Activated CD4-positive, alpha-beta T cell treated with anti-CD3 and anti-CD28 coated beads for 24 hours (primary cell): ENCODE measurements around the gene C3orf52.

Source experiments
- DNase-seq, 2 donors: peaks; one replicate each; pipeline ENCODE4 v3.0.0-alpha.2; 2020; ENCODE audit warnings: low read depth in 2 of 2

Gene C3orf52

DNA sequence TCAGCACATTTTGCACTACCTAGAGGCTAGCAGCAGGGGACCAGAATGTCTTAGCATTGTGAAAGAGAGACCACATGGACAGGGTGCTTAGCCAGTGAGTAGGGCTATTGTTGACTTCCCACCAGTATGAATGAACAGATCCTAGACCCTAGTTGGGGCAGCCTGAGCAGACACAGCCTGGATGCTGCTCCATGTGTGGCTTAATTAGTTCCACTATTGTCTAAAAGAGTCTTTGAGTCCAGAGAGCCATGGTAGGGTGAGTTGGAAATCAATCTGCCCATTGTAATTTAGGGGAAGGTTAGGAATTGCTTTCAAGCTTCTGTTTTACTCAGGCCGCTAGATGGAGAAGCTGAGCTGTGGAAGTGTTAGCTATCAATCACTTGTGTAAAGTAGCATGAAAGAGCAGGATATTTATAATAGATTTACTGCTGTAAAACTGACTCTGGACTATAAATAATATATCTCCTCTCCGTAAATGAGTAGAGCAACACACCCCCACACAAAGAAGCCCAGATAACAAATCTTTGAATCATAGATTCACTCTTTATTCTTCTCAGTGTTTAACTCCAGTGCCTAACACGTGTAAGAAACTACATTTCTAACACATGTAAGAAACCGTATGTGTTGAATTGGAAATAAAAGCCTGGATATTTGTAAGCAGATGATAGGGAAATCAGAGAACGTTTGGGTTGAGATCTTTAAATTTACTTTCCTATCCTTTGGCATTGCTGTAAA lies 50.9 kb downstream of the C3orf52 start:
- no peak for DNase-seq

DNA sequence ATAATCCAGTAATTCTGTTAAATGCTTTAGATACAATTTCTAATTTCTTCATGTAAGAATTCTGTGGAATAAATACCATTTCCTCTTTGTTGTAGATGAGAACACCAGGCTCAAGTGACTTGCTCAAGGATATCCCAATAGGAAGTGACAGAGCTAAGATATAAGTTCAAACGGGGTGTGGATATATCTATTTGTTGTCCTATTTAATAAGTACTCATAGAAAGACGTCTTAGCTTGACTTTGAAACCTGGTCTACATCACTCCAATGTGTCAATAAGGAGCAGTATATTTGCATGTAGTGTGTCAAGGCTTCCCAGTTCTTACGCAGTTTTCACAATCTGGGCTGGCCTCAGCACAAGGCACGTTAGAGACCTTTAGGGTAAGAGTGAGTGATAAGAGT lies 51.6 kb downstream of the C3orf52 start:
- DNase-seq: no peak

- no peak for DNase-seq
Measured at GRCh38 chr3:112138219-112138969, 52.2 kb downstream of the C3orf52 start.

- DNase-seq: no peak
Measured at GRCh38 chr3:112140584-112140983, 54.4 kb downstream of the C3orf52 start.

DNA sequence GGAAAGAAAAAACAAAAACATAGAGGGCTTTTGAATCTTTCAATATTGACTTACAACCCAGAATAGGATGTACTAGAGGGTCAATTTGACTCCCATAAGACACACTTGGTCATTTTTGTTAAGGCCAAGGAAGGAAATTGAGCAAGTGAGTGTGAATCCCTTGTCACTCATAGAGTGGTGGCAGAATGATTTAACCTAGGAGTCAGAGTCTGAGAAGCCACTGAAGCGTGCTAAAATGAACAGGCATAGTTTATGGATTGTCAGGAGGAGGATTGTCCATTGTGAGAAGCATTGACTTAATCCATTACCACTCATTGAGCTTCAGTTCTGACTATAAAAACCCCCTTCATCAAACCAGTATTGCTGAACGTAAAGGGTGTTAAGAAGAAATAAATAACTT lies 55.1 kb downstream of the C3orf52 start:
- no peak for DNase-seq

DNA sequence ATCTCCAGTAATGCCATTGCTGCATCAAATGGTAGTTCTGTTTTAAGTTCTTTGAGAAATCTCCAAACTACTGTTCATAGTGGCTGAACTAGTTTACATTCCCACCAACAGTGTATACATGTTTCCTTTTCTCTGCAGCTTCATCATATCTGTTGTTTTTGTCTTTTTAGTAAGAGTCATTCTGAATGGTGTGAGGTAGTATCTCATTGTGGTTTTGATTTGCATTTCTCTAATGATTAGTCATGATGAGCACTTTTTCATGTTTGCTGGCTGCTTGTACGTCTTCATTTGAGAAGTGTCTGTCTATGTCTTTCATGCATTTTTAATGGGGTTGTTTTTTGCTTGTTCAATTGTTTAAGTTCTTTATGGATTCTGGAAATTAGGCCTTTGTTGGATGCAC lies 57.1 kb downstream of the C3orf52 start:
- DNase-seq: no peak

DNA sequence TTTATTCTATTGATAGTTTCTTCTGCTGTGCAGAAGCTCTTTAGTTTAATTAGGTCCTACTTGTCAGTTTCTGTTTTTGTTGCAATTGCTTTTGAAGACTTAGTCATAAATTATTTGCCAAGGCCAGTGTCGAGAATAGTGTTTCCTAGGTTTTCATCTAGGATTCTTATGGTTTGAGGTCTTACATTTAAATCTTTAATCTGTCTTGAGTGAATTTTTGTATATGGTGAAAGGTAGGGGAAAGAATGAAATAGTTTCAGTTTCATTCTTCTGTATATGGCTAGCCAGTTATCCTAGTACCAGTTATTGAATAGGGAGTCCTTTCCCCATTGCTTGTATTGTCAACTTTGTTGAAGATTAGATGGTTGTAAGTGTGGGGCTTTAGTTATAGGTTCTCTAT lies 57.5 kb downstream of the C3orf52 start:
- no peak for DNase-seq

DNA sequence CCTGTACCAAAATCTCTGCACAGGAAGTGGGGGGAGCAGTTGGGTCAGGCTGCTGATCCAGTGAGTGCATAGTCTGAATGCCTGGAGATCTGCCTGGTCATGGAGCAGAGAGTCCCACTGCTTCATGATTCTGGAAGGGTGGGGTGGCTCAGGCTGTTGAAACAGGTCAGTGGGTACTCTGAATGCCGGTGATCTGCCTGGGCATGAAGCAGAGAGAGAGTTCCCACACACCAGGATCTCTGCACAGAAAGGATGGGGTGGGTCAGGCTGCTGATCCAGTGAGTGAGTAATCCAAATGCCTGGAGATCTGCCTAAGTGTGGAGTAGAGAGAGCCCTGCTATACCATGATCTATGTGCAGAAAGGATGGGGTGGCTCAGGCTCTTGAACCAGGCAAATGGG lies 62.9 kb downstream of the C3orf52 start:
- no peak for DNase-seq

DNA sequence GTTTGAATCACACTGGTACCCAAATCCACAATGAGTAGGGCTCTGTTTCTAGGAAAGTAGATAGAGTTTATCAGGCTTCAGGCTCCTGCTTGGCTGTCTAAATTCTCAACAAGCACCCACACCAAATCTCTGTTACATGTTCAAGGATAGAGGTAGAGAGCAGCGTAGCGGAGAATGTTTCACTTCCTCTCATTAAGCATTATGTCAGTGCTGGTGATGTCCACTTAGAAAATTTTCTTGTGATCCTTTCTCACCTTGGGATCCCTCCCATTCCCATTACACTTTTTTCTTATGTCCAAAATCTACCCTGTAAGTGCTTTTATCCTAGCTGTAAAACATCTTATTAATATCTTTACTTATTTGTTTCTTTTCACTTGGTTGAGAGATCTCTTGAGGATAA lies 81.6 kb downstream of the C3orf52 start:
- DNase-seq: no peak
